Endothelial cell of umbilical vein (primary cell): ENCODE results near the gene CCDC91. TPM values are rescaled to one million over a fixed set of nuclear protein-coding genes. Genes with fewer than 3 reads are reported as not detected.

Experiments used
- BruUV-seq: library from RNA; stranded (reverse); fragments of 400-500 nt; replicated peaks from 2 replicates; lab custom pipeline; 2021; lab: Mats Ljungman, UMichigan
- CTCF ChIA-PET: fragments of 300-600, 350-600 bp; sonication (Branson Sonifier 250); formaldehyde crosslinking; loops from one replicate; lab custom pipeline; 2021; ENCODE audit warnings: antibody characterized with exemption, inconsistent platforms; lab: Charles Lee
- POLR2A ChIA-PET: fragments of 300-600, 350-600 bp; sonication (Branson Sonifier 250); formaldehyde crosslinking; loops from one replicate; lab custom pipeline; 2021; ENCODE audit warnings: antibody characterized with exemption, inconsistent platforms; lab: Charles Lee
- DNase-seq: peaks from one replicate; pipeline ENCODE4 v3.0.0-alpha.2; 2011; ENCODE audit warnings: low read depth, low spot score
- FAIRE-seq: peaks from 2 replicates; lab custom pipeline; 2011; peaks lifted over from hg19 to GRCh38; lab: Jason Lieb, UNC
- H2AFZ ChIP-seq: 2 replicates; pipeline ENCODE4 v1.6.0; 2012; ENCODE audit warnings: low read depth, low read length, control low read depth, inconsistent platforms
- H3K27ac ChIP-seq: 2 replicates; pipeline ENCODE4 v1.5.1; 2011; ENCODE audit warnings: low read depth, mild to moderate bottlenecking, control low read depth, low read length, moderate library complexity; ENCODE audit not compliant: insufficient read depth
- H3K27me3 ChIP-seq, 2 experiments: 2 replicates each; pipeline versions ENCODE4 v1.6.0 to v1.6.1; 2011; ENCODE audit warnings: low read length in 2 of 2, mixed read lengths in 1 of 2; ENCODE audit not compliant: control insufficient read depth in 2 of 2, insufficient read depth in 2 of 2
- H3K36me3 ChIP-seq, 2 experiments: 2 replicates in 1 of 2; 3 replicates in 1 of 2; pipeline ENCODE4 v1.5.1; 2011; ENCODE audit warnings: low read length in 2 of 2, mild to moderate bottlenecking in 1 of 2, moderate library complexity in 1 of 2; ENCODE audit not compliant: control insufficient read depth in 2 of 2, insufficient read depth in 2 of 2; ENCODE audit errors: extremely low read depth in 1 of 2
- H3K4me1 ChIP-seq: 3 replicates; pipeline ENCODE4 v1.5.1; 2011; ENCODE audit warnings: mild to moderate bottlenecking, low read length; ENCODE audit not compliant: control insufficient read depth, insufficient read depth; ENCODE audit errors: extremely low read depth
- H3K4me2 ChIP-seq: 2 replicates; pipeline ENCODE4 v1.6.1; 2011; ENCODE audit warnings: low read length, control low read depth, mixed read lengths; ENCODE audit not compliant: insufficient read depth
- H3K4me3 ChIP-seq, 3 experiments: fragments of 200-600 bp in 1 of 3; sonication (generic), shearing (Covaris generic) in 1 of 3; replicated peaks in 1 of 3; 2 replicates each; pipeline ENCODE4 v1.5.1; 2011 to 2016; ENCODE audit warnings: control low read depth in 3 of 3, low read length in 3 of 3, mild to moderate bottlenecking in 2 of 3, inconsistent platforms in 1 of 3, low read depth in 1 of 3, moderate library complexity in 1 of 3; ENCODE audit not compliant: insufficient read depth in 1 of 3
- H3K79me2 ChIP-seq: 2 replicates; pipeline ENCODE4 v1.6.0; 2012; ENCODE audit warnings: low read length, inconsistent platforms; ENCODE audit not compliant: control insufficient read depth, insufficient read depth
- H3K9ac ChIP-seq: replicated peaks from 2 replicates; pipeline ENCODE3; 2011; ENCODE audit warnings: low read length, control low read depth; ENCODE audit not compliant: insufficient read depth; ENCODE audit errors: extremely low read depth
- H3K9me1 ChIP-seq: replicated peaks from 3 replicates; pipeline ENCODE4 v1.6.0; 2011; ENCODE audit warnings: mild to moderate bottlenecking, low read length; ENCODE audit not compliant: control insufficient read depth, insufficient read depth; ENCODE audit errors: extremely low read depth
- H3K9me3 ChIP-seq: replicated peaks from 2 replicates; pipeline ENCODE4 v1.5.1; 2012; ENCODE audit warnings: low read length, inconsistent platforms; ENCODE audit not compliant: control insufficient read depth, insufficient read depth
- H4K20me1 ChIP-seq: replicated peaks from 2 replicates; pipeline ENCODE3; 2011; ENCODE audit warnings: mild to moderate bottlenecking, low read length; ENCODE audit not compliant: control insufficient read depth, insufficient read depth; ENCODE audit errors: extremely low read depth
- GATA2 ChIP-seq: IDR thresholded peaks from 2 replicates; pipeline ENCODE4 v1.7.0; 2011; ENCODE audit warnings: low read depth, mild to moderate bottlenecking, moderate library complexity, mixed read lengths, low read length; ENCODE audit not compliant: insufficient read length, insufficient read depth
- MYC ChIP-seq: IDR thresholded peaks from one replicate; pipeline ENCODE4 v1.6.1; 2011; ENCODE audit warnings: mild to moderate bottlenecking, low read depth, low read length
- POLR2AphosphoS5 ChIP-seq: IDR thresholded peaks from 2 replicates; pipeline ENCODE4 v1.6.1; 2012; ENCODE audit warnings: low read depth, mild to moderate bottlenecking, control low read depth, low read length, moderate library complexity; ENCODE audit not compliant: insufficient read depth
- dilution Hi-C: fragments of 300-500 bp; cut with MboI; formaldehyde crosslinking; loops from one replicate; pipeline ENCODE4 v1.15.0; 2019; ENCODE audit warnings: low sequenced_read_pairs; ENCODE audit not compliant: extremely low pct_ligation_motif_present
- intact Hi-C: fragments of 100-400 bp; cut with micrococcal nuclease; formaldehyde crosslinking; loops from one replicate; pipeline ENCODE4 v1.10.0; 2022
- polyA plus RNA-seq, 4 experiments: library from polyadenylated mRNA; depleted of rRNA in 3 of 4; stranded (reverse) in 3 of 4; unstranded in 1 of 4; fragments of >200 nt; gene quantifications; 2 replicates each; pipeline versions ENCODE4 v1.2.1 to v1.2.3, GENCODE V29; 2011 to 2012; ENCODE audit warnings: missing spikeins in 1 of 4
- total RNA-seq: library from RNA; stranded (reverse); gene quantifications from 2 replicates; pipeline ENCODE4 v1.2.3, GENCODE V29; 2021

The CCDC91 gene
- total and polyA plus RNA-seq, 2 donors (not counting 3 experiments of a cell fraction or from before 2014, with no cell fraction given) = 3.8 to 10.5 TPM

- no peak overlapping the region for H3K27ac ChIP-seq
- H3K4me2 ChIP-seq = no peak overlapping the region
- H3K36me3 ChIP-seq = no peaks in the 10 kb centered on the region
- no peaks in the 10 kb centered on the region for H3K79me2 ChIP-seq
- H3K4me1 ChIP-seq = no peaks in the 10 kb centered on the region
- dilution Hi-C loops (no loop called here), intact Hi-C loops (no loop called here)
- no peaks in the 10 kb centered on the region for H3K9me1 ChIP-seq
- ChIA-PET CTCF (interaction anchor here (1.0 kb wide), 1 partner anchor 12 kb away, joined by 3 read pairs; no protein-coding TSS in a partner anchor), POLR2A (no interaction called here)
- no peaks in the 10 kb centered on the region for H3K9me3 ChIP-seq
- H3K4me3 ChIP-seq = no peak overlapping the region
- H3K9ac ChIP-seq = no peak overlapping the region
- H3K27me3 ChIP-seq = no peaks in the 10 kb centered on the region
- no peak for TF ChIP-seq MYC
- H4K20me1 ChIP-seq = no peaks in the 10 kb centered on the region
- FAIRE-seq (no peak), DNase-seq (no peak)
- no peak overlapping the region for H2AFZ ChIP-seq
- no TSS peak for BruUV-seq
Measured at GRCh38 chr12:28227251-28227650, 37.0 kb downstream of the CCDC91 start.

- no peak overlapping the region for H3K27ac ChIP-seq
- ChIA-PET CTCF (interaction anchor here (1.2 to 1.8 kb wide), 2 partner anchors 9 to 97 kb away, joined by 3 to 4 read pairs; no protein-coding TSS in a partner anchor), POLR2A (no interaction called here)
- BruUV-seq = no TSS peak
- no peak overlapping the region for H3K4me2 ChIP-seq
- H3K36me3 ChIP-seq = no peaks in the 10 kb centered on the region
- no peaks in the 10 kb centered on the region for H3K9me3 ChIP-seq
- intact Hi-C loops = no loop called here
- no peaks in the 10 kb centered on the region for H4K20me1 ChIP-seq
- H3K4me1 ChIP-seq = no peaks in the 10 kb centered on the region
- H3K9ac ChIP-seq = no peak overlapping the region
- H3K79me2 ChIP-seq = no peaks in the 10 kb centered on the region
- DNase-seq (no peak), FAIRE-seq (no peak)
- H3K9me1 ChIP-seq = no peaks in the 10 kb centered on the region
- dilution Hi-C loops = no loop called here
- H2AFZ ChIP-seq = no peak overlapping the region
- H3K27me3 ChIP-seq = no peaks in the 10 kb centered on the region
- H3K4me3 ChIP-seq = no peak overlapping the region
- no peak for TF ChIP-seq GATA2
- no peak for TF ChIP-seq POLR2AphosphoS5
Measured at GRCh38 chr12:28231248-28231647, 41.0 kb downstream of the CCDC91 start.
